ENCODE measurements around the gene EPS8L3. TPM values are rescaled to one million over a fixed set of nuclear protein-coding genes. Genes with fewer than 3 reads are reported as not detected.
A peak's percentile ranks its signal among the peaks of the same experiment; 100 is the strongest.

The EPS8L3 gene
- polyA plus RNA-seq, 1 of the 3 experiments (the other 2 are of a cell fraction), result not detected

DNA sequence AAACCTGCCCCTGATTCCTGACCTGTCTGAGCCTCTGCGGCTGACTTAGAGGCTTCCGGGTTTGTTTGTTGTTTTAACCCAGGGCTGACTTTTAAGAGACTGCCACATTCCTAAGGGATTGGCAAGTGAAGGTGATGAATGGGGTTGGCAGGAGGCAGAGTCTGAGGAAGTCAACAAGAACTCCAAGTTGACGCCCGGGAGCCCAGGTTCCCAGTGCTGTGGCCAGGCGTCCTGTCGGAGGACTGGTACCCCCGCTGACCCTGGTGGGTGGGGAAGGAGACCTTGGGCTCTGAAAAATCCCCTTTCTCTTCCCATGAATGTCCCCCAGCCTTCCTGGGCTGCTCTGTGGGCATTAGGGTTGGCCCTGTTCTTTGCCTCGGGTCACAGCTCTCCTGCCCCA is 19.7 kb upstream of the EPS8L3 start:
- Histone ChIP-seq H3K27ac (ENCODE audit: low read depth in 2 of 2, low read length in 1 of 2) (no peak overlapping the region), H3K9ac (0 out of 2 replicates have a peak overlapping the region, but pooled peaks have one; percentile 30), H4K20me1 (ENCODE audit: insufficient read depth) (no peaks in the 10 kb centered on the region), H3F3A (replicated peaks; ENCODE audit: insufficient read depth) (no peaks in the 10 kb centered on the region), H3K79me2 (ENCODE audit: insufficient read depth) (no peaks in the 10 kb centered on the region), H3K9me2 (no peaks in the 10 kb centered on the region), H3K4me2 (peak overlapping the region; percentile 54), H2AFZ (ENCODE audit: low read depth) (no peak overlapping the region), H3K4me1 (ENCODE audit: control insufficient read depth in 1 of 2, insufficient read depth in 2 of 2, low read depth in 1 of 2, low read length in 1 of 2) (peaks cover 12 to 20% of the 10 kb centered on the region in 2 experiments; a peak in 3 of 4 replicates), H3K4me3 (ENCODE audit: low read depth in 2 of 2, low read length in 1 of 2) (no peak overlapping the region), H3K36me3 (replicated peaks in 1 of 2; ENCODE audit: control insufficient read depth in 1 of 2, insufficient read depth in 2 of 2, low read length in 1 of 2) (peaks cover 0 to 3% of the 10 kb centered on the region in 2 experiments), H3K9me3 (peaks cover 3% of the 10 kb centered on the region; the same call in 1 of the 2 replicates), H3K27me3 (ENCODE audit: insufficient read depth) (no peaks in the 10 kb centered on the region)
- ChIA-PET CTCF (interaction anchor here (27.7 kb wide), 1 partner anchor 197 kb away, joined by 822 read pairs; the partner anchor contains the start of gene AHCYL1), POLR2A (no interaction called here)
- WGBS (ENCODE audit: low lambda C conversion rate), result 43% methylated on average over 8 of the region's 8 CpGs
- no peak for DNase-seq
- TF ChIP-seq POLR2AphosphoS5 (IDR thresholded peaks at IDR 0.05; ENCODE audit: low read depth, low read length), result no peak
- no peak for TF ChIP-seq SIN3A (IDR thresholded peaks at IDR 0.05; ENCODE audit: borderline replicate concordance, low read depth, low read length)
- peak; percentile 66 for TF ChIP-seq TCF12 (IDR thresholded peaks at IDR 0.05)
- no peak for TF ChIP-seq EZH2phosphoT487 (IDR thresholded peaks at IDR 0.05; ENCODE audit: borderline replicate concordance, low read depth)
- no peak for TF ChIP-seq NRF1 (IDR thresholded peaks at IDR 0.05; ENCODE audit: low read depth, low read length)
- TF ChIP-seq, protein P1, sequence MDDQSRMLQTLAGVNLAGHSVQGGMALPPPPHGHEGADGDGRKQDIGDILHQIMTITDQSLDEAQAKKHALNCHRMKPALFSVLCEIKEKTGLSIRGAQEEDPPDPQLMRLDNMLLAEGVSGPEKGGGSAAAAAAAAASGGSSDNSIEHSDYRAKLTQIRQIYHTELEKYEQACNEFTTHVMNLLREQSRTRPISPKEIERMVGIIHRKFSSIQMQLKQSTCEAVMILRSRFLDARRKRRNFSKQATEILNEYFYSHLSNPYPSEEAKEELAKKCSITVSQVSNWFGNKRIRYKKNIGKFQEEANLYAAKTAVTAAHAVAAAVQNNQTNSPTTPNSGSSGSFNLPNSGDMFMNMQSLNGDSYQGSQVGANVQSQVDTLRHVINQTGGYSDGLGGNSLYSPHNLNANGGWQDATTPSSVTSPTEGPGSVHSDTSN (IDR thresholded peaks at IDR 0.05), result peak; percentile 94
- TF ChIP-seq FOXM1 (IDR thresholded peaks at IDR 0.05; ENCODE audit: low read depth), result no peak
- no peak for TF ChIP-seq SMC3 (IDR thresholded peaks at IDR 0.05; ENCODE audit: low read depth, low read length)
- TF ChIP-seq, protein P2, sequence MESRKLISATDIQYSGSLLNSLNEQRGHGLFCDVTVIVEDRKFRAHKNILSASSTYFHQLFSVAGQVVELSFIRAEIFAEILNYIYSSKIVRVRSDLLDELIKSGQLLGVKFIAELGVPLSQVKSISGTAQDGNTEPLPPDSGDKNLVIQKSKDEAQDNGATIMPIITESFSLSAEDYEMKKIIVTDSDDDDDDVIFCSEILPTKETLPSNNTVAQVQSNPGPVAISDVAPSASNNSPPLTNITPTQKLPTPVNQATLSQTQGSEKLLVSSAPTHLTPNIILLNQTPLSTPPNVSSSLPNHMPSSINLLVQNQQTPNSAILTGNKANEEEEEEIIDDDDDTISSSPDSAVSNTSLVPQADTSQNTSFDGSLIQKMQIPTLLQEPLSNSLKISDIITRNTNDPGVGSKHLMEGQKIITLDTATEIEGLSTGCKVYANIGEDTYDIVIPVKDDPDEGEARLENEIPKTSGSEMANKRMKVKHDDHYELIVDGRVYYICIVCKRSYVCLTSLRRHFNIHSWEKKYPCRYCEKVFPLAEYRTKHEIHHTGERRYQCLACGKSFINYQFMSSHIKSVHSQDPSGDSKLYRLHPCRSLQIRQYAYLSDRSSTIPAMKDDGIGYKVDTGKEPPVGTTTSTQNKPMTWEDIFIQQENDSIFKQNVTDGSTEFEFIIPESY (IDR thresholded peaks at IDR 0.05; ENCODE audit: borderline replicate concordance, low read depth), result no peak
- TF ChIP-seq GABPA (IDR thresholded peaks at IDR 0.05; ENCODE audit: low read depth), result no peak
- TF ChIP-seq, protein P3, sequence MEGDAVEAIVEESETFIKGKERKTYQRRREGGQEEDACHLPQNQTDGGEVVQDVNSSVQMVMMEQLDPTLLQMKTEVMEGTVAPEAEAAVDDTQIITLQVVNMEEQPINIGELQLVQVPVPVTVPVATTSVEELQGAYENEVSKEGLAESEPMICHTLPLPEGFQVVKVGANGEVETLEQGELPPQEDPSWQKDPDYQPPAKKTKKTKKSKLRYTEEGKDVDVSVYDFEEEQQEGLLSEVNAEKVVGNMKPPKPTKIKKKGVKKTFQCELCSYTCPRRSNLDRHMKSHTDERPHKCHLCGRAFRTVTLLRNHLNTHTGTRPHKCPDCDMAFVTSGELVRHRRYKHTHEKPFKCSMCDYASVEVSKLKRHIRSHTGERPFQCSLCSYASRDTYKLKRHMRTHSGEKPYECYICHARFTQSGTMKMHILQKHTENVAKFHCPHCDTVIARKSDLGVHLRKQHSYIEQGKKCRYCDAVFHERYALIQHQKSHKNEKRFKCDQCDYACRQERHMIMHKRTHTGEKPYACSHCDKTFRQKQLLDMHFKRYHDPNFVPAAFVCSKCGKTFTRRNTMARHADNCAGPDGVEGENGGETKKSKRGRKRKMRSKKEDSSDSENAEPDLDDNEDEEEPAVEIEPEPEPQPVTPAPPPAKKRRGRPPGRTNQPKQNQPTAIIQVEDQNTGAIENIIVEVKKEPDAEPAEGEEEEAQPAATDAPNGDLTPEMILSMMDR (IDR thresholded peaks at IDR 0.05), result no peak
- TF ChIP-seq GATA2 (CRISPR knock-in tag; IDR thresholded peaks at IDR 0.05), result no peak
- TF ChIP-seq RFX5 (IDR thresholded peaks at IDR 0.05; ENCODE audit: low read length), result no peak
- TF ChIP-seq FOSL2 (IDR thresholded peaks at IDR 0.05; ENCODE audit: borderline replicate concordance, low read depth), result peak; percentile 40; the same call in 1 of the 2 replicates
- no peak for TF ChIP-seq YY1 (IDR thresholded peaks at IDR 0.05; ENCODE audit: low read depth)
- peak; percentile 74 for TF ChIP-seq NFIC (IDR thresholded peaks at IDR 0.05; ENCODE audit: borderline replicate concordance)
- TF ChIP-seq, protein P4, sequence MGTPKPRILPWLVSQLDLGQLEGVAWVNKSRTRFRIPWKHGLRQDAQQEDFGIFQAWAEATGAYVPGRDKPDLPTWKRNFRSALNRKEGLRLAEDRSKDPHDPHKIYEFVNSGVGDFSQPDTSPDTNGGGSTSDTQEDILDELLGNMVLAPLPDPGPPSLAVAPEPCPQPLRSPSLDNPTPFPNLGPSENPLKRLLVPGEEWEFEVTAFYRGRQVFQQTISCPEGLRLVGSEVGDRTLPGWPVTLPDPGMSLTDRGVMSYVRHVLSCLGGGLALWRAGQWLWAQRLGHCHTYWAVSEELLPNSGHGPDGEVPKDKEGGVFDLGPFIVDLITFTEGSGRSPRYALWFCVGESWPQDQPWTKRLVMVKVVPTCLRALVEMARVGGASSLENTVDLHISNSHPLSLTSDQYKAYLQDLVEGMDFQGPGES (IDR thresholded peaks at IDR 0.05; ENCODE audit: low read depth, low read length), result no peak
- no peak for TF ChIP-seq RAD21 (IDR thresholded peaks at IDR 0.05; ENCODE audit: low read length)
- TF ChIP-seq FOXJ3 (CRISPR knock-in tag; IDR thresholded peaks at IDR 0.05), result no peak
- TF ChIP-seq, protein P5, sequence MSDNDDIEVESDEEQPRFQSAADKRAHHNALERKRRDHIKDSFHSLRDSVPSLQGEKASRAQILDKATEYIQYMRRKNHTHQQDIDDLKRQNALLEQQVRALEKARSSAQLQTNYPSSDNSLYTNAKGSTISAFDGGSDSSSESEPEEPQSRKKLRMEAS (IDR thresholded peaks at IDR 0.05; ENCODE audit: low read depth), result 0 out of 2 replicates have a peak, but pooled peaks have one; percentile 44
- no peak for TF ChIP-seq RCOR1 (IDR thresholded peaks at IDR 0.05; ENCODE audit: low read length)
- TF ChIP-seq JUND (IDR thresholded peaks at IDR 0.05), result no peak; the same call in none of the 2 replicates
- no peak for TF ChIP-seq TAF1 (IDR thresholded peaks at IDR 0.05; ENCODE audit: borderline replicate concordance, low read depth, low read length)
- TF ChIP-seq, protein P6, sequence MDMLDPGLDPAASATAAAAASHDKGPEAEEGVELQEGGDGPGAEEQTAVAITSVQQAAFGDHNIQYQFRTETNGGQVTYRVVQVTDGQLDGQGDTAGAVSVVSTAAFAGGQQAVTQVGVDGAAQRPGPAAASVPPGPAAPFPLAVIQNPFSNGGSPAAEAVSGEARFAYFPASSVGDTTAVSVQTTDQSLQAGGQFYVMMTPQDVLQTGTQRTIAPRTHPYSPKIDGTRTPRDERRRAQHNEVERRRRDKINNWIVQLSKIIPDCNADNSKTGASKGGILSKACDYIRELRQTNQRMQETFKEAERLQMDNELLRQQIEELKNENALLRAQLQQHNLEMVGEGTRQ (IDR thresholded peaks at IDR 0.05; ENCODE audit: borderline replicate concordance, low read depth, low read length), result no peak
- peak; percentile 72 for TF ChIP-seq ELF1 (IDR thresholded peaks at IDR 0.05)
- TF ChIP-seq, protein P7, sequence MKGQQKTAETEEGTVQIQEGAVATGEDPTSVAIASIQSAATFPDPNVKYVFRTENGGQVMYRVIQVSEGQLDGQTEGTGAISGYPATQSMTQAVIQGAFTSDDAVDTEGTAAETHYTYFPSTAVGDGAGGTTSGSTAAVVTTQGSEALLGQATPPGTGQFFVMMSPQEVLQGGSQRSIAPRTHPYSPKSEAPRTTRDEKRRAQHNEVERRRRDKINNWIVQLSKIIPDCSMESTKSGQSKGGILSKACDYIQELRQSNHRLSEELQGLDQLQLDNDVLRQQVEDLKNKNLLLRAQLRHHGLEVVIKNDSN (IDR thresholded peaks at IDR 0.05; ENCODE audit: borderline replicate concordance, low read depth), result no peak
- no peak for TF ChIP-seq CHD2 (IDR thresholded peaks at IDR 0.05; ENCODE audit: low read length, partially characterized antibody)
- peak; percentile 31; the same call in 1 of the 2 replicates for TF ChIP-seq TEAD4 (IDR thresholded peaks at IDR 0.05; ENCODE audit: borderline replicate concordance, insufficient read depth)
